Measurements from ENCODE around the gene FGFR3. TPM values are rescaled to one million over a fixed set of nuclear protein-coding genes. Genes with fewer than 3 reads are reported as not detected.

Gene FGFR3
- total and polyA plus RNA-seq, 7 donors: 0.16 to 14.0 (median 0.83) TPM

DNA sequence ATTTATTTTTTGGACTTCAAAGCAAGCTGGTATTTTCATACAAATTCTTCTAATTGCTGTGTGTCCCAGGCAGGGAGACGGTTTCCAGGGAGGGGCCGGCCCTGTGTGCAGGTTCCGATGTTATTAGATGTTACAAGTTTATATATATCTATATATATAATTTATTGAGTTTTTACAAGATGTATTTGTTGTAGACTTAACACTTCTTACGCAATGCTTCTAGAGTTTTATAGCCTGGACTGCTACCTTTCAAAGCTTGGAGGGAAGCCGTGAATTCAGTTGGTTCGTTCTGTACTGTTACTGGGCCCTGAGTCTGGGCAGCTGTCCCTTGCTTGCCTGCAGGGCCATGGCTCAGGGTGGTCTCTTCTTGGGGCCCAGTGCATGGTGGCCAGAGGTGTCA lies 15.3 kb downstream of the FGFR3 start:
- no peak overlapping the region for H3K4me3 ChIP-seq
- H3K27me3 ChIP-seq: no peaks in the 10 kb centered on the region
- no peak for DNase-seq
- H3K4me1 ChIP-seq: peaks cover 0 to 22% (median 10%) of the 10 kb centered on the region in 4 donors
- intact Hi-C loops (cut with DNase I): no loop called here
- 20 to 65% methylated on average over 6 of the region's 6 CpGs for WGBS, 2 donors
- H3K27ac ChIP-seq: no peak overlapping the region
- peaks cover 0 to 9% (median 4%) of the 10 kb centered on the region in 4 donors for H3K36me3 ChIP-seq
- TF ChIP-seq EP300 (IDR thresholded peaks at IDR 0.05) (no peak), POLR2AphosphoS5 (IDR thresholded peaks at IDR 0.05) (peak in 1 of 4 donors; percentile 39), POLR2A (IDR thresholded peaks at IDR 0.05) (no peak), CTCF (IDR thresholded peaks at IDR 0.05) (no peak)
- H3K9me3 ChIP-seq: no peaks in the 10 kb centered on the region

- H3K27ac ChIP-seq: no peak overlapping the region
- no peak for TF ChIP-seq EP300 (IDR thresholded peaks at IDR 0.05)
- TF ChIP-seq POLR2A (IDR thresholded peaks at IDR 0.05): no peak
- TF ChIP-seq POLR2AphosphoS5 (IDR thresholded peaks at IDR 0.05): no peak
- TF ChIP-seq CTCF (IDR thresholded peaks at IDR 0.05): no peak
- 74 to 84% methylated on average over 11 of the region's 11 CpGs for WGBS, 2 donors
- H3K9me3 ChIP-seq: no peaks in the 10 kb centered on the region
- no peaks in the 10 kb centered on the region for H3K27me3 ChIP-seq
- peaks cover 0 to 16% (median 6%) of the 10 kb centered on the region in 4 donors for H3K36me3 ChIP-seq
- peaks cover 0 to 22% (median 10%) of the 10 kb centered on the region in 4 donors for H3K4me1 ChIP-seq
- no peak overlapping the region for H3K4me3 ChIP-seq
- intact Hi-C loops (cut with DNase I): no loop called here
- no peak for DNase-seq
Measured at GRCh38 chr4:1808851-1809753, 16.0 kb downstream of the FGFR3 start.

DNA sequence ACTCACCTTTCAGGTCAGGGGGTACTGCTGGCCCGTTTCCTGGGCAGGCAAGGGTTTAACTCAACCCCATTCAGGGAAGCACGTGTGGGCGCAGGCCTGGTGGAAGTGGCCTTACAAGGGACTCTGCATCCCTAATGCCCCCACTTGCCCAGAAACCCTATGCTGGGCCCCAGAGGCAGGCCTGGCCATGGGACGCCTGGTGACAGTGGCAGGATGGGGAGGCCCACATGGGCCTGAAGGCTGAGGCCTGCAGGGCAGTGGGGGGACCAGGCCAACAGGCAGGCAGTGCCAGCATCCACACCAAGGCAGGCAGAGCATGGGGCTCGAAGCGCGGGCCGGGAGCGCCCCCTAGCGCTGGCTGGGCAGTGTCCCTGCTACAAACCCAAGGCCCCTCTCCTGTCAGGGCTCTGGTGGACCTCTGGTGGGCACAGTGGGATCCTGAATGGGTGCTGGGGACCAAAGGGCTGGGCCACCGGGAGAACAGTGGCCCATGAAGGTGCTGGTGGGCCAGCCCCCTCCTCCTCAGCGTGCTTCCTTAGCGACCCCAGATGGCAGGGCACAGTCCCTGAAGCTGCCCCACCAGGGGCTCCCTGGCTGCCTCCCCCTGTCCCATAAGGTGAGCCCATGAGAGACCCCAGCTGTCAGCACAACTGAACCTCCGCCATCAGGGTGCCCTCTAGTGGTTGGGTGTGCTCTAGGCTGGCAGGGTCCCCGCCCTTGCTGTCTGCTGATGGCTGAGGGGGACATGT lies 16.8 kb downstream of the FGFR3 start:
- Histone ChIP-seq H3K27ac (no peak overlapping the region), H3K4me1 (peaks cover 0 to 22% (median 10%) of the 10 kb centered on the region in 4 donors), H3K36me3 (peaks cover 0 to 24% (median 10%) of the 10 kb centered on the region in 4 donors), H3K9me3 (no peaks in the 10 kb centered on the region), H3K4me3 (no peak overlapping the region), H3K27me3 (no peaks in the 10 kb centered on the region)
- intact Hi-C loops (cut with DNase I): loop anchor here (1.0 to 5.0 kb wide), 2 partner anchors 64 to 87 kb away; no protein-coding TSS in a partner anchor
- TF ChIP-seq EP300 (IDR thresholded peaks at IDR 0.05): no peak
- TF ChIP-seq CTCF (IDR thresholded peaks at IDR 0.05): peak; percentile 47 to 85 (median 76)
- no peak for TF ChIP-seq POLR2AphosphoS5 (IDR thresholded peaks at IDR 0.05)
- TF ChIP-seq POLR2A (IDR thresholded peaks at IDR 0.05): no peak
- peak; percentile 80 for DNase-seq
- 20 to 35% methylated on average over 15 of the region's 15 CpGs for WGBS, 2 donors

GRCh38 chr4:1810765-1811164 lies 17.7 kb downstream of the FGFR3 start:
- intact Hi-C loops (cut with DNase I): loop anchor here (1.0 to 5.0 kb wide), 2 partner anchors 64 to 87 kb away; no protein-coding TSS in a partner anchor
- Histone ChIP-seq H3K9me3 (no peaks in the 10 kb centered on the region), H3K36me3 (peaks cover 0 to 32% (median 19%) of the 10 kb centered on the region in 4 donors), H3K4me1 (peaks cover 0 to 22% (median 10%) of the 10 kb centered on the region in 4 donors), H3K27ac (no peak overlapping the region), H3K27me3 (no peaks in the 10 kb centered on the region), H3K4me3 (no peak overlapping the region)
- DNase-seq: no peak
- WGBS, 2 donors: 93 to 95% methylated on average over 10 of the region's 10 CpGs
- no peak for TF ChIP-seq EP300 (IDR thresholded peaks at IDR 0.05)
- TF ChIP-seq POLR2AphosphoS5 (IDR thresholded peaks at IDR 0.05): no peak
- no peak for TF ChIP-seq POLR2A (IDR thresholded peaks at IDR 0.05)
- no peak for TF ChIP-seq CTCF (IDR thresholded peaks at IDR 0.05)
